GM19372 (cell line): ENCODE measurements around the gene SPATS2L.

Experiments
- ATAC-seq: cut with Tn5 transposase; IDR thresholded peaks from one replicate; pipeline ENCODE4 v1.9.1; 2021; ENCODE audit warnings: mild to moderate bottlenecking, low read depth, moderate library complexity; ENCODE audit not compliant: unreplicated experiment

Gene SPATS2L

DNA sequence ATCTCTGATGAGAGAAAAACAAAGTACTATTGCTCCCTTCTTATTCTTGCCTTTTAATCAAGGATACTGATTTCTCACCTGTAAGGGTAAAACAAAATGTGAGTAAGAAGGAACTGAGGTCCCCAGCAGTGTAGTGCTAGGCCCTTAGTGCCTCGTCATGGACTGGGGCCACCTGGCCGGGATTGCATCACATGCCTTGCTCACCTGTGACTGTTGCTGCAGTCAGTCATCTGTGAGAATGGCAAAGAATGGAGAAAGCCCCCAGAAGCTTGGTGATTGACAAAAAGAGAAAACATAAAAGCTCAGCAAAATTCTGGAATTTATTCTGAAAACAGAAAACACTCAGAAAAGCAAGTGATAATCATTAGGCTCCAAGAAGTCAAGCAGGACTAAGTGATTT is 63.4 kb downstream of the SPATS2L start:
- ATAC-seq: no peak

- ATAC-seq: no peak
These were observed 66.7 kb downstream of the SPATS2L start for GRCh38 chr2:200373231-200373630.

GRCh38 chr2:200373973-200374416 is 67.5 kb downstream of the SPATS2L start:
- ATAC-seq: peak; percentile 95

- no peak for ATAC-seq
These were observed 70.2 kb downstream of the SPATS2L start for GRCh38 chr2:200376513-200377354.

DNA sequence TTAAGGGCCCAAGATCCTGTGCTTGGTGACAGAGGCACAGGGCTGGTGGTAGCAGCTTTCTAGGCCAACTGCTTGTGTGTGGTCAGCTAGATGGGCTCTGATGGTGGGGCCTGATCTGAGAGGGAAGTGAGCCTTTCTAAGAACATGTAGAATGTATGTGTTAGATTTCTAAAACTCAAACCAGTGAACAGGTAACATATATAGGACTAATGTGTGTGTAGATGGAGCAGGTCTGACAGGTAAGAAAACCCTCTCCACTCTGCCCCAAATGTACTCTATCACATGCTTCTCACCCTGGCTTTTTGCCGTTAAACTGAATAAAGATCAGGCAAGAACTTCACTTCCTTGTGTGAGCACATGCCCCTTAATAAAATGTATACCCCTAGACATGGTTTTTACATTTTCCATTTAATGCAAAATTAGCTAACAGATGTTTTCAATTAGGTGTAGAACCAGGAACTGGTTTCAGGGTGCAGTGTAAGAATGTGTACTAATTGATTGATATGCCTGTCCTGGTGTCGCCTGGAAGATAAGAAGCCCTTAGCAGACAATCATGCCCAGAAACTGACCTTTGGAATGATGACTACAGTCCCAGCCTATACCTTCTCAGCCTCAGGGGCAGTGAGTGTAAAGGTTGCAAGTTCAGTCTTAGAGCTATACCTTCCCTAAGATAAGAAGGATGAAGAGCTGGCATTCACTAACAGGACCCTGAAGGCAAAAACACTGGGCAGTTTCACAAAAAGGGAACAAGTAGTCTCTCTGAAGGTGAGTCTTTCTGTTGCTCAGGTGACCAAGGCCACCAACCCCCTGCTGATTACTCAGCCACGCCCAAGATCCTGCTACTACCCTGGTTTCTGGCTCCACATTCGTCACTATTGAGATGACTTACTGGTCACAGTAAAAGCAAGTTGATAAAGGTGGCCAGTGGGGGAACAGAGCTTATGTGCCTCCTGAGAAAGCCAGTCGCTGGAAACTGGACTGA is 71.2 kb downstream of the SPATS2L start:
- no peak for ATAC-seq

GRCh38 chr2:200378652-200379290 is 72.3 kb downstream of the SPATS2L start:
- ATAC-seq: no peak

DNA sequence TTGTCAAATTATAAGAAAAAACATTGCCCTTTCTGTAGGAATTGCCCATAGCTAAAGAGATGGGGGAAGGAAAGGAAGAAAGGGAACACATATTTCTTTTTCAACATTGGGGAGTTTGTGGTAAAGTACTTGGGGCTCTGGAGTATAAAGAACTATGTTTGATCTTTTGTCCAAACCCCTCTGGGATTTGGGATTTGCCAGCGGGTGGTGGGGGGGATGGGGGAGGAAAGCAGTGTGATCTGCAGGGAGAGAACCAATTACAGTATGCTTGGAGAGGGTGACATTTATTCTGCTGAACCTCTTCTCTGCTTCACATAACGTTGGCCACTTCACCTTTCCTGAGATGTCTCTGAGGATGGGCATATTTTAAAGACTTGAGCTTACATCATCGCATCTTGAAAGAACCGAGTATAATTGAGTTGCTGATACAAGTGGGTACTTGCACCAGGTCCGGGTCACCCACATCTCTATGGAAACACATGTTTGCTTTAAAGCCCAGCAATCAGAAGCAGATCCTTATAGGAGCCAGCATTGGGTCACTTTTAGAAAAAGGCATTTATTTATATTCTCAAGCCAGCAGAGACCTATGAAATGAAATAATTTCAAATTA is 73.1 kb downstream of the SPATS2L start:
- ATAC-seq: no peak

- no peak for ATAC-seq
These were observed 73.6 kb downstream of the SPATS2L start for GRCh38 chr2:200380091-200380561.

DNA sequence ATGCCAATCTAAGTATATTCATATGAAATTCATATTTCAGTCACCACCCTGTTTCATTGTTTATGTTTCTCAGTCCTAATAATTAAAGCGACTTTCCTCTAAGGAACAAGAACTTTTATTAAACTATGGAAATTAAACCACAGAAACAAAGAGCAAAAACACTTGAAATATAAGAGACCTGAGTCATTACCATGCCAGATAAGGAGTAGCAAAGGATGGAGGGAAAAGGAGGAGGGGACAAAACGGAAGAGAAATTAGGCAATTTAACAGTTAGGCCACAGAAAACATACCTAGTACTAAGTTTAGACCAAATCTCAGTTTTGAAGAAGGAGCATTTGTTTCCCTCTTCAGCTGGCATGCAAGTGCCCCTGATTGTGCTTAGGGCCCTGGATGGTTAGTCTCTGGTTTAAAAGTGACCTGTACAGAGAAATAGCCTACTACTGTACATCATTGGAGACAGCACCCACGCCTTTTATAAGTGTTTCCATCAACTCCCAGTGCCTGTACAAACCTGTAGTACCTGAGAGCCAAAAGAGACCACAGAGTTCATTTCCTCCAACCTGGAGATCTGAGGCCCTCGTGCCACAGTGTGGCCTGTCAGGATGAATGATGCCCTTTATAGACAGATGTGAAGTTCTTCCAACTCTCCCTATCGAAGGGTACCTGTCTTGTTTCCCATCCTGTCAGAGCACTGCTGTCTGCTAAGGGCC is 74.5 kb downstream of the SPATS2L start:
- no peak for ATAC-seq

DNA sequence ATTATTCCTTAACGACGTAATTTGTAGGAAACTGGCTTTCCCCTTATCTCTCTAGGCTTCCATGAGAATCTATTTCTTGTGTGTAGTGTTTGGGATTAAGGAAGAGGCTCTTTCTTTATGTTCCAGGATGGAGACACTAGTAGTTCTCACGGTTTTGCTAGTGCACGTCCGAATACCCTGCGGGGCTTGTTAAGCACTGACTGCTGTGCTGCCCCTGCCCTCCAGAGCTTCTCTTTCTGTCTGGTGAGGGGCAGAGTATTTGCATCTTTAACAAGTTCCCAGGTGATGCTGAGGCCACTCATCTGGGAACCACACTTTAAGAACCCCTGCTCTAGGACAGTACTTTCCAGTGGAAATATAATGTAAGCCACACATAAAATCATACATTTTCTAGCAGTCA is 76.4 kb downstream of the SPATS2L start:
- ATAC-seq: no peak

- ATAC-seq: peak; percentile 54
These were observed 77.1 kb downstream of the SPATS2L start for GRCh38 chr2:200383380-200384110.

GRCh38 chr2:200385063-200385635 is 78.7 kb downstream of the SPATS2L start:
- ATAC-seq: no peak

DNA sequence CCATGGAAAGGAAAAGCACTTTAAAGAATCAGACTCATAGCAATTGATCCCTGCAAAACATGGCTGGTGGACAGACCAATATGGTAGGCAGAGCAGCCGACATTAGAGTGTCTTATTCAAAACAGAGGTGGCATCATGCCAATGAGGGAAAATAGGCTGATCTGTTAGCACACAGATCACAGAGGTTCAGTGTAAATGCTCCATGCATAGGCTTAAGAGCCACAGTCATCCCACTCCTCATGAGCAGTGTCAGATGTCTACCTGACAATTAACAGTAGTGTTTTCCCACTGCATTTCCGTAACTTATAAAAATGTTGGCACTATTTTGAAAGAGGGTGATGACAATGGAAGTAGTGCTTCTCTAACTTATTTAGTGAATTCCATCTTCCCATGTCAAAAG is 86.7 kb downstream of the SPATS2L start:
- ATAC-seq: no peak

DNA sequence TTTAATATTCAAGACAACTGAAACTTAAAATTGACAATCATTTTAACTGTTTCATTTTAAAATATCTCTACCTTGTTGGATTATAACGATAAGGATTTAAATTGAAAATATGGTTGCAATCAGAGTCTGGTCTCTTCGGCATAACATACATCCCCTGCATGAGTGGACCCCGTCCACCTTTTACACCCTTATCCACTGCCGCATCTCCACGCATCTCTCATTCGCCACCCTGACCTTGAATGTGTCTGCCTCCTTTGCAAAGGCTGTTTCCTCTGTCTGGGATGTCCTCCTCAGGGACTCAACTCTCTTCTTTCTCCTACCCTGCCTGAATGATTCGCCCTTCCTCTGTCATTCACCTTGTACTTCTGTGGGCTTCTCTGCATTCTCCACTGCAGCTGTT is 87.6 kb downstream of the SPATS2L start:
- ATAC-seq: no peak

GRCh38 chr2:200396781-200397242 is 90.3 kb downstream of the SPATS2L start:
- no peak for ATAC-seq

DNA sequence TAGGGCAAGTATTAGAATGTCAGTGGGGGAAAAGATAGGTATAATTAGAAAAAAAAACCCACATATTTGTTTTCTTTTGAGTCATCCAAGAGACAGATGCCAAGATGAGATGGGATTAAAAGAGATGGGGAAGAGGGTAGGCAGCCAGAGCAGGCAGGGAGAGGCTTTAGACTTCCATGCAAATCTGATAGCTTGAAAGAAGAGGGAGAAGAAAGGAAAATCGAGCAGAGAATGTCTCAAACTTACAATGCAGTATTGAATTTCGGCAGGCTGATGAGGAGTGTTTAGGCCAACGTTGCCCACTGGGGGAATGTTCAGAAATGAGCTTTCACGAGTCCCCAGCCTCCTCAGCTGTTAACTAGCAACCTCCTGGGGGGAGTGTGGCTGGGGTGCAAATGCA is 91.3 kb downstream of the SPATS2L start:
- ATAC-seq: no peak

- ATAC-seq: no peak
These were observed 92.6 kb downstream of the SPATS2L start for GRCh38 chr2:200399046-200399445.

GRCh38 chr2:200399636-200400035 is 93.1 kb downstream of the SPATS2L start:
- no peak for ATAC-seq
